ENCODE data around the gene STXBP5L.

GRCh38 chr3:120875989-120876388, 32.0 kb upstream of the STXBP5L start:
- TF ChIP-seq POLR2A (IDR thresholded peaks at IDR 0.05; ENCODE audit: low read length) (no peak), GATA1 (IDR thresholded peaks at IDR 0.05; ENCODE audit: low read depth, low read length) (no peak)
